HepG2 (cell line): ENCODE results near the gene MARCO. TPM values are rescaled to one million over a fixed set of nuclear protein-coding genes. Genes with fewer than 3 reads are reported as not detected.

ENCODE experiments used
- ATAC-seq: fragments of 200-7000 bp; cut with Tn5 transposase; 3 replicates; pipeline ENCODE4 v1.9.1; 2020; ENCODE audit warnings: mild to moderate bottlenecking, moderate library complexity
- BruUV-seq: library from RNA; stranded (reverse); fragments of 400-500 nt; replicated peaks from 2 replicates; lab custom pipeline; 2021; lab: Mats Ljungman, UMichigan
- CTCF ChIA-PET: fragments of 300-600 bp; formaldehyde crosslinking; extraction: SDS; loops from one replicate; lab custom pipeline; 2021; ENCODE audit warnings: low total read pairs, inconsistent platforms, low intra/inter-chr PET ratio; lab: Yijun Ruan, JAX
- POLR2A ChIA-PET: fragments of 350-600 bp; sonication (Branson Sonifier 250); formaldehyde crosslinking; loops from one replicate; lab custom pipeline; 2020; ENCODE audit warnings: antibody characterized with exemption, inconsistent platforms; lab: Yijun Ruan, JAX
- DNase-seq: peaks from one replicate; pipeline ENCODE4 v3.0.0-alpha.2; 2015; ENCODE audit warnings: low spot score
- FAIRE-seq: peaks from 3 replicates; lab custom pipeline; 2011; peaks lifted over from hg19 to GRCh38; lab: Jason Lieb, UNC
- H2AFZ ChIP-seq: one replicate; pipeline ENCODE4 v1.6.1; 2011; ENCODE audit warnings: low read length, inconsistent platforms
- H3K27ac ChIP-seq: fragments of 300-600 bp; 3 replicates; pipeline ENCODE4 v1.8.0; 2011; ENCODE audit warnings: mixed run types, mild to moderate bottlenecking, mixed read lengths, low read length, inconsistent platforms; ENCODE audit not compliant: insufficient read depth; ENCODE audit errors: extremely low read length
- H3K27me3 ChIP-seq, 2 experiments: fragments of 200-600 bp in 1 of 2; 2 replicates in 1 of 2; 3 replicates in 1 of 2; pipeline versions ENCODE4 v1.6.0 to v1.8.0; 2011; ENCODE audit warnings: low read length in 2 of 2, mild to moderate bottlenecking in 2 of 2, moderate library complexity in 2 of 2, inconsistent platforms in 1 of 2; ENCODE audit not compliant: insufficient read depth in 2 of 2, control insufficient read depth in 1 of 2
- H3K36me3 ChIP-seq, 2 experiments: fragments of 200-600 bp in 1 of 2; replicated peaks in 1 of 2; 2 replicates in 1 of 2; 3 replicates in 1 of 2; pipeline versions ENCODE4 v1.5.1 to v1.8.0; 2011; ENCODE audit warnings: low read length in 2 of 2, inconsistent platforms in 1 of 2; ENCODE audit not compliant: insufficient read depth in 2 of 2, control insufficient read depth in 1 of 2
- H3K4me1 ChIP-seq: 2 replicates; pipeline ENCODE4 v1.5.1; 2012; ENCODE audit warnings: low read length, inconsistent platforms; ENCODE audit not compliant: insufficient read depth
- H3K4me2 ChIP-seq: 2 replicates; pipeline ENCODE4 v1.6.0; 2011; ENCODE audit warnings: low read depth, low read length, inconsistent platforms
- H3K4me3 ChIP-seq, 3 experiments: fragments of 200-600 bp in 1 of 3; sonication (generic), shearing (Covaris generic) in 1 of 3; replicated peaks in 1 of 3; 2 replicates each; pipeline ENCODE4 v1.5.1; 2011 to 2016; ENCODE audit warnings: low read length in 3 of 3, inconsistent platforms in 2 of 3, low read depth in 2 of 3, mild to moderate bottlenecking in 2 of 3, control low read depth in 1 of 3, mixed read lengths in 1 of 3; ENCODE audit not compliant: insufficient read depth in 1 of 3
- H3K79me2 ChIP-seq: one replicate; pipeline ENCODE4 v1.6.1; 2011; ENCODE audit warnings: low read length, inconsistent platforms; ENCODE audit not compliant: insufficient read depth
- H3K9ac ChIP-seq: 2 replicates; pipeline ENCODE4 v1.6.0; 2011; ENCODE audit warnings: mild to moderate bottlenecking, low read depth, low read length, inconsistent platforms; ENCODE audit not compliant: insufficient read depth
- H3K9me3 ChIP-seq: 2 replicates; pipeline ENCODE4 v1.5.1; 2012; ENCODE audit warnings: mild to moderate bottlenecking, low read length
- H4K20me1 ChIP-seq: 2 replicates; pipeline ENCODE4 v1.6.0; 2011; ENCODE audit warnings: inconsistent platforms, mild to moderate bottlenecking, low read length, moderate library complexity; ENCODE audit not compliant: insufficient read depth
- ARNTL ChIP-seq: sonication (generic); formaldehyde crosslinking; IDR thresholded peaks from 2 replicates; pipeline ENCODE4 v1.4.0; 2020; ENCODE audit warnings: mild to moderate bottlenecking, missing genetic modification reagents
- BORCS8-MEF2B ChIP-seq: sonication (generic); formaldehyde crosslinking; IDR thresholded peaks from 2 replicates; pipeline ENCODE4 v1.8.0; 2022; ENCODE audit warnings: mild to moderate bottlenecking, missing genetic modification reagents
- ESRRA ChIP-seq: sonication (generic); formaldehyde crosslinking; IDR thresholded peaks from 2 replicates; pipeline ENCODE4 v1.5.1; 2020; ENCODE audit warnings: mild to moderate bottlenecking, low read depth, missing genetic modification reagents
- FOSL2 ChIP-seq: sonication (generic); formaldehyde crosslinking; IDR thresholded peaks from 2 replicates; pipeline ENCODE4 v1.4.0; 2020; ENCODE audit warnings: missing genetic modification reagents
- MLXIP ChIP-seq: sonication (generic); formaldehyde crosslinking; IDR thresholded peaks from 2 replicates; pipeline ENCODE4 v1.9.0; 2021; ENCODE audit warnings: missing genetic modification reagents, borderline replicate concordance
- MNT ChIP-seq: fragments of 450-650 bp; IDR thresholded peaks from 2 replicates; pipeline ENCODE4 v1.6.1; 2016
- MXI1 ChIP-seq: IDR thresholded peaks from 3 replicates; pipeline ENCODE4 v1.6.1; 2012; ENCODE audit warnings: low read depth, low read length, inconsistent platforms, borderline replicate concordance
- ONECUT2 ChIP-seq: sonication (generic); formaldehyde crosslinking; IDR thresholded peaks from 2 replicates; pipeline ENCODE4 v1.4.0; 2020; ENCODE audit warnings: missing genetic modification reagents
- RFX1 ChIP-seq: fragments of 450-650 bp; IDR thresholded peaks from 2 replicates; pipeline ENCODE4 v1.6.1; 2017
- SNAPC2 ChIP-seq: sonication (generic); formaldehyde crosslinking; IDR thresholded peaks from 2 replicates; pipeline ENCODE4 v1.8.1; 2022; ENCODE audit warnings: mild to moderate bottlenecking, missing genetic modification reagents
- TEF ChIP-seq: sonication (generic); formaldehyde crosslinking; IDR thresholded peaks from 2 replicates; pipeline ENCODE4 v1.5.0; 2020; ENCODE audit warnings: missing genetic modification reagents
- ZBTB37 ChIP-seq: sonication (generic); formaldehyde crosslinking; IDR thresholded peaks from 2 replicates; pipeline ENCODE4 v1.4.0; 2020; ENCODE audit warnings: mild to moderate bottlenecking, missing genetic modification reagents
- ZFX ChIP-seq: sonication (generic); formaldehyde crosslinking; IDR thresholded peaks from 2 replicates; pipeline ENCODE4 v1.4.0; 2020; ENCODE audit warnings: mild to moderate bottlenecking, low read depth, missing genetic modification reagents, moderate library complexity
- ZFYVE20 ChIP-seq: sonication (generic); formaldehyde crosslinking; IDR thresholded peaks from 2 replicates; pipeline ENCODE4 v1.8.0; 2023; ENCODE audit warnings: low read depth, mild to moderate bottlenecking, moderate library complexity, missing genetic modification reagents, borderline replicate concordance
- ZKSCAN1 ChIP-seq: fragments of 150-350 bp; IDR thresholded peaks from 2 replicates; pipeline ENCODE4 v1.6.1; 2014; ENCODE audit warnings: low read length
- ZNF207 ChIP-seq: fragments of 450-650 bp; IDR thresholded peaks from 2 replicates; pipeline ENCODE4 v1.6.1; 2016; ENCODE audit warnings: antibody characterized with exemption, borderline replicate concordance
- ZNF33B ChIP-seq: sonication (generic); formaldehyde crosslinking; IDR thresholded peaks from 2 replicates; pipeline ENCODE4 v1.5.1; 2020; ENCODE audit warnings: mild to moderate bottlenecking, missing genetic modification reagents
- ZNF367 ChIP-seq: sonication (generic); formaldehyde crosslinking; IDR thresholded peaks from 2 replicates; pipeline ENCODE4 v1.4.0; 2020; ENCODE audit warnings: missing genetic modification reagents, borderline replicate concordance
- ZNF44 ChIP-seq: sonication (generic); formaldehyde crosslinking; IDR thresholded peaks from 2 replicates; pipeline ENCODE4 v1.5.1; 2020; ENCODE audit warnings: mild to moderate bottlenecking, missing genetic modification reagents
- ZNF577 ChIP-seq: sonication (generic); formaldehyde crosslinking; IDR thresholded peaks from 2 replicates; pipeline ENCODE4 v1.4.0; 2020; ENCODE audit warnings: mild to moderate bottlenecking, low read depth, missing genetic modification reagents, borderline replicate concordance
- ZNF7 ChIP-seq: IDR thresholded peaks from 2 replicates; pipeline ENCODE4 v1.6.1; 2016; ENCODE audit warnings: missing biosample characterization, missing genetic modification reagents
- WGBS: methylation state at CpG from one replicate; pipeline ENCODE4 v1.1.6; 2017; ENCODE audit warnings: low lambda C conversion rate; 5-methylcytosine and 5-hydroxymethylcytosine counted together
- in situ Hi-C: cut with HindIII; loops from 2 replicates; pipeline ENCODE4 v1.10.0; 2017; ENCODE audit warnings: low pct_unique_long_range_greater_than_20kb; ENCODE audit not compliant: extremely low pct_ligation_motif_present
- intact Hi-C: fragments of 100-400 bp; cut with micrococcal nuclease; formaldehyde crosslinking; loops from one replicate; pipeline ENCODE4 v1.10.0; 2022; ENCODE audit not compliant: unreplicated experiment
- polyA plus RNA-seq, 8 experiments: library from polyadenylated mRNA; depleted of rRNA in 3 of 8; stranded (reverse) in 7 of 8; unstranded in 1 of 8; fragments of >200 nt; fragmentation: Illumina TruSeq in 4 of 8; extraction: Trizol in 4 of 8; gene quantifications; 2 replicates each; pipeline versions ENCODE4 v1.2.1 to v1.2.3, GENCODE V29; 2011 to 2016; ENCODE audit warnings: low read depth in 4 of 8, missing spikeins in 1 of 8, mixed read lengths in 1 of 8; ENCODE audit not compliant: insufficient read depth in 1 of 8
- total RNA-seq, 5 experiments: library from RNA; depleted of rRNA; stranded (reverse); fragments of >200 nt; fragmentation: Illumina TruSeq; extraction: Trizol; gene quantifications; 2 replicates each; pipeline ENCODE4 v1.2.3, GENCODE V29; 2016; ENCODE audit warnings: low read depth in 1 of 5

The MARCO gene
- total and polyA plus RNA-seq, 2 of the 13 experiments (the other 11 are each of a cell fraction or from before 2014, with no cell fraction given), result not detected

- H3K4me2 ChIP-seq, result no peak overlapping the region
- no peaks in the 10 kb centered on the region for H3K36me3 ChIP-seq
- H2AFZ ChIP-seq, result no peak overlapping the region
- no TSS peak for BruUV-seq
- H3K9me3 ChIP-seq, result peaks cover 6% of the 10 kb centered on the region; the same call in 1 of the 2 replicates
- ATAC-seq, result no peak
- no peaks in the 10 kb centered on the region for H4K20me1 ChIP-seq
- CTCF ChIA-PET, result no interaction called here
- H3K4me3 ChIP-seq, result no peak overlapping the region
- H3K27ac ChIP-seq, result no peak overlapping the region
- DNase-seq, result no peak
- H3K79me2 ChIP-seq, result no peaks in the 10 kb centered on the region
- peaks cover 0 to 10% of the 10 kb centered on the region in 2 experiments; a peak in 3 of 5 replicates for H3K27me3 ChIP-seq
- POLR2A ChIA-PET, result no interaction called here
- no peak for TF ChIP-seq ZNF33B (CRISPR knock-in tag)
- no peak for TF ChIP-seq ZNF367
- peak; percentile 56 for TF ChIP-seq MNT
- TF ChIP-seq ZNF44 (CRISPR knock-in tag), result no peak
- TF ChIP-seq RFX1, result no peak
- TF ChIP-seq ZFYVE20 (CRISPR knock-in tag), result no peak
- peak; percentile 60; the same call in 1 of the 2 replicates for TF ChIP-seq FOSL2 (CRISPR knock-in tag)
- no peak for TF ChIP-seq ZBTB37
- no peak for TF ChIP-seq ESRRA (CRISPR knock-in tag)
- no peak for TF ChIP-seq MXI1
- TF ChIP-seq ZKSCAN1, result no peak
- no peak for TF ChIP-seq ZNF577 (CRISPR knock-in tag)
- peak; percentile 55; the same call in 1 of the 2 replicates for TF ChIP-seq ZNF7
- TF ChIP-seq ZNF207, result no peak
- no peak for TF ChIP-seq ONECUT2
- no peak for TF ChIP-seq MLXIP (CRISPR knock-in tag)
- 0 out of 2 replicates have a peak, but pooled peaks have one; percentile 34 for TF ChIP-seq ARNTL (CRISPR knock-in tag)
- TF ChIP-seq TEF (CRISPR knock-in tag), result no peak
- no peak for TF ChIP-seq ZFX
- TF ChIP-seq SNAPC2 (CRISPR knock-in tag), result no peak
- TF ChIP-seq BORCS8-MEF2B, result no peak
- in situ Hi-C loops (no loop called here), intact Hi-C loops (no loop called here)
- H3K4me1 ChIP-seq, result no peaks in the 10 kb centered on the region
- no peak for FAIRE-seq
- no peak overlapping the region for H3K9ac ChIP-seq
- WGBS, result 2% methylated on average over 3 of the region's 3 CpGs
Measured at GRCh38 chr2:119004602-119005001, 62.6 kb downstream of the MARCO start.
